Measurements from ENCODE around the gene FNBP1.
A peak's percentile ranks its signal among the peaks of the same experiment; 100 is the strongest.
"Not testable (repeated sequence)": the region's sequence is repeated elsewhere in the genome, so short reads cannot be mapped to it uniquely, and the experiment has no call there.

FNBP1 gene

DNA sequence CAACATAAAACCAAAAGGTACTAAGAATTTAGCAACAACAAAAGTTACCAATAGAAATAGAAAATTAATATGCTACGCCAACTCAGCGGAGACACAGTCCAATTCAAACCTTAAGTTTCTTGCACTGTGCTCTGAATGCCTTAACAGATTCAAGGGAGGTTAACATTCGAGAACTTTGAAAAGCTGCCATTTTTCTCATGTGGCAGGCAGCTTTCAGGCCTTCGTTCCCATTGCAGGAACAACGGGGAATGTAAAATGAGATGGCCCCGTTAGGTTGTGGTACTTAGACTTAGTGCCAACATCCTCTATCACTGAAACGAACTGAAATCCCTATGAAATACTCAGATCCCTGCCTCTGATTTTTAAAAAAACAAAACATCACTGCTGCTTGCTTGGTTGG is 22.4 kb downstream of the FNBP1 start:
- DNase-seq, result no peak

GRCh38 chr9:130018265-130018664 is 24.7 kb downstream of the FNBP1 start:
- DNase-seq, result no peak

- not testable (repeated sequence) for DNase-seq
Observed at GRCh38 chr9:130017510-130017909, 25.5 kb downstream of the FNBP1 start.

DNA sequence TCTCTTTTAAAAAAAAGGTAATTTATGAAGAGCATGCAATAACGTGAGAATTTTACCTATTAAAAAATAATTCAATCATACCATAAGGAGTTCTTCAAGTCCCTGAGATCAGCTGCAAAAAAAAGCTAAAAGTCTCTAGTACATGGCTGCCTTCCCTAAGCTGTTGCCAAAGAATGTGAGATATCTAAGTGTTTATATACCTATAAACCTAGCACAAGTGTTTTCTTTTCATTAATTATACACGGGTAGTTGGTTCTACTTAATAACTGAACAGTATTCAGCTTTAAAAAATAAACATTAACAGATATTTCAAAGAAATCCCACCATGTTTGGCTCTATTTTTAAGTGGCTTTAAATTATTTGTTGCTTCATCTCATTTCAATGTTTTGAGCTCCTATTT is 25.9 kb downstream of the FNBP1 start:
- DNase-seq, result no peak

DNA sequence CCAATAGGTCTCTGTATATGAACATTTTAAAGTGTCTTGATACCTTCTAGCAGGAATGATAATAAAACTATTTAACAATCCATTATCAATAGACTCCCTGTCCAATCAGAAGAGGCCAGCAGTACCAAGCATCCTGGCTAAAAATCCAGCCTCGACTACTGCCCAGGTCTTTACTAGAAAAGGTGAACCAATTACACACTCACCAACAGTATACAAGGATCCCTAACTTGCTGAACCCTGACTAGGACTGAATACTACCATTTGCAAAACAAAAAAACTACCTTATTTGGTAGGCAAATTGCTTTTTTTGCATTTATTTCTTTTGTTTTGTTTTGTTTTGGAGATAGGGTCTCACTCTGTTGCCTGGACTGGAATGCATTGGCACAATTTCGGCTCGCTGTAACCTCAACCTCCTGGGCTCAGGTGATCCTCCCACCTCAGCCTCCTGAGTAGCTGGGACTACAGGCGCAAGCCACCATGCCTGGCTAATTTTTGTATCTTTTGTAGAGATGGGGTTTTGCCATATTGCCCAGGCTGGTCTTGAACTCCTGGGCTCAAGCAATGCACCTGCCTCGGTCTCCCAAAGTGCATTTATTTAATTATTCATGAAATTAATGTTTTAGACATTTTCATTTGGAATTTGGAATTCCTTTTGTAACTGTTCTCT is 27.5 kb downstream of the FNBP1 start:
- DNase-seq, result no peak

- DNase-seq, result no peak
Observed at GRCh38 chr9:130013326-130013725, 29.7 kb downstream of the FNBP1 start.

DNA sequence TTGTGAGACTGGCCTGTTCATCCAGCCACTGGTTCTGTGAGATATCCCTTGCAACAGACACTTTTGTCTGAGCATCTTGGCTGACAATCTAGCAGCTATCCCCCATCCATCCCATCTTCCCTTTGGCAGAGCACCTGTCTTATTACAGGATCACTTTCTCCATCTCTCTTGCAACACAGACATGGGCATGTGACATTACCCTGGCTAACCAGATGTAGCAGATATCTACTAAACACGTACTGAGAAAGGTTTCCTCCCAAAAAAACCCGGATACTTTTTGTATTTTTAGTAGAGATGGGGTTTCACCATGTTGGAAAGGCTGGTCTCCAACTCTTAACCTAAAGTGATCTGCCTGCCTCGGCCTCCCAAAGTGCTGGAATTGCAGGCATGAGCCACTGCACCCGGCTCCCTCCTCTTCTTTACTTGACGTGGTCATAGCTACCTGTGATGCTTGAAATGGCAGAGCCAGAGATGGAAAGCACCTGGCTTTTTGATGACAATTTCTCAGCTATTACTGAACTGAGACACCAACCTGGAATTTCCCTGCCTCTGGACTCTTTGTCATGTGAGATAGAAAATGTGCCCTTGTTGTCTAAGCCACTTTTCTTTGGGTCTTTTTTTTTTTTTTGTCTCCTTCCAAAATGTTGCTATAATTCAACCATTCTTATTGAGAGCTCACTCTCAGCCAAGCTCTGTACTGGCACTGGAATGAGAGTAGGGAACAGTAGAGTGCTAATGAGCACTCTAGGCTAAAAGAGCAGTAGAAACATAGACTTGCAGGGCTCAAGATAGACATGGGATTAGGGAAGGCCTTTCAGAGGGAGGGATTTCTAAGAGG is 32.6 kb downstream of the FNBP1 start:
- DNase-seq, result peak; percentile 63

DNA sequence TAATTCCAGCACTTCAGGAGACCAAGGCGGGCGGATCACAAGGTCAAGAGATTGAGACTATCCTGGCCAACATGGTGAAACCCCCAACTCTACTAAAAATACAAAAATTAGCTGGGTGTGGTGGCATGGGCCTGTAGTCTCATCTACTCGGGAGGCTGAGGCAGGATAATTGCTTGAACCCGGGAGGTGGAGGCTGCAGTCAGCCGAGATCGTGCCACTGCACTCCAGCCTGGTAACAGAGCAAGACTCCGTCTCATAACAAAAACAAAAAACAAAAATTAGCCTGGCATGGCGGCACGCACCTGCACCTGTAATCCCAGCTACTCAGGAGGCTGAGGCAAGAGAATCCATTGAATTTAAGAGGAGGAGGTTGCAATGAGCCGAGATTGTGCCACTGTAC is 33.4 kb downstream of the FNBP1 start:
- DNase-seq, result not testable (repeated sequence)

DNA sequence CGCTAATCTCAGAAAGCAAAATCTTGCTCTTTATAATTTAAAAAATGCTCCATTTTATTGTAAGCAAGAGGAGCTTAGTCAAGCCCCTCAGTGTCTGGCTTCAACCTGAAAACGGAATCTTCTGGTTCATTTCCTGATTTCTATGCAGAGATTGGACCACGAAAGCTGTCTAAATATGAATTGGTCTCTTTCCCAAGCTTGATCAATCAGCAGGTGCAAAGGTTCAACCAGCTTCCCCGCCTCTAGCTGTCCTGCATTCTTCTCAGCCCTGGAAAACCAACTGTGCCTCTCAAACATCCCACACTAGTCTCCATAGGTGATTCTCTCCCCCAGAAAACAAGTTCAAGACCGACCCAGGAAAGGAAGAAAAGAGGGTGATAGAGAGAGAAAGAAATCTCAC is 34.5 kb downstream of the FNBP1 start:
- no peak for DNase-seq

DNA sequence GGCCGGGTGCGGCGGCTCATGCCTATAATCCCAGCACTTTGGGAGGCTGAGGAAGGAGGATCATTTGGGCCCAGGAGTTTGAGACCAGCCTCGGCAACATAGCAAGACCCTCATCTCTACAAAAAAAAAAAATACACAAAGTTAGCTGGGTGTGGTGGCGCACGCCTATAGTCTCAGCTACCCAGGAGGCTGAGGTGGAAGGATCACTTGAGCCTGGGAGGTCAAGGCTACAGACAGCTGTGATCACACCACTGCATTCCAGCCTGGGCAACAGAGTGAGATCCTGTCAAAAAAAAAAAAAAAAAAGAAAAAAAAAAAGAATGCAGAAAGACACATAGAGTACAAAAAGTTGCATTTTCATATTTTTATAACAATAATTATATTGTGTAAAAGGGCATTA is 36.0 kb downstream of the FNBP1 start:
- DNase-seq, result not testable (repeated sequence)

DNA sequence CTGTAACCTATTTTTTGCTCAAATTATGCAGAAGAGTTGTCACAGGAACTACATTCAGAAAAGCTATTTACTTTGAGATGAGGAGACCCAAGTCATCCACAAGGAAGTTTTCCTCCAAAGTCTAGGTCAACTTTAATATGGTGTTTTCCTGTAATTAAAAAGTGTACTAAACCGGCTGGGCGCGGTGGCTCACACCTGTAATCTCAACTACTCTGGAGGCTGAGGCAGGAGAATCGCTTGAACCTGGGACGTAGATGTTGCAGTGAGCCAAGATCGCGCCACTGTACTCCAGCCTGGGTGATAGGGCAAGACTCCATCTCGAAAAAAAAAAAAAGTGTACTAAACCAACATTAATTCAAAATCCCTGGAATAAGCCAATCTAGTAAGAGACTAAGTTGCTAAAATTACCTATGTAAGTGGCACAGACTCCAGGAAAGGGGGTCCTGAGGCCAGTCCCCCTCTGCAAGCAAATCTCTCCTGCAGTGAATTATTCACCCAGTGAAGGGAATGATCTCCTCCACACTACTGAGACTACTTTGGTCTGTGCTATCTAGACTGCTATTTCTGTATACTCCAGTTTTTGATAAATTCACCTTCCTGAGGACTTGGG is 38.9 kb downstream of the FNBP1 start:
- DNase-seq, result no peak

DNA sequence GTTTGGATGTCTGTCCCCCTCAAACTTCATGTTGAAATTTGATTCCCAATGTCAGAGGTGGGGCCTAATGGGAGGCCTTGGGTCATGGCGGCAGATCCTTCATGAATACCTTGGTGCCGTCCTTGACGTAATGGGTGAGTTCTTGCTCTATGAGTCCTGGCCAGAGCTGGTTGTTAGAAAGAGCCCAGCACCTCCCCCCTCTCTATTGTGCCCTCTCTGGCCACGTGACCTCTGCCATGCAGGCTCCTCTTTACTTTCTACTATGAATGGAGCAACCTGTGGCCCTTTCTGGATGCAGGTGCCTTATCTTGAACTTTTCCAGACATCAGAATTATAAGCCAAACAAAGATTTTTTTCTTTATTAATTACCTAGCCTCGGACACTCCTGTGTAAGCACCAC is 40.7 kb downstream of the FNBP1 start:
- DNase-seq, result no peak

DNA sequence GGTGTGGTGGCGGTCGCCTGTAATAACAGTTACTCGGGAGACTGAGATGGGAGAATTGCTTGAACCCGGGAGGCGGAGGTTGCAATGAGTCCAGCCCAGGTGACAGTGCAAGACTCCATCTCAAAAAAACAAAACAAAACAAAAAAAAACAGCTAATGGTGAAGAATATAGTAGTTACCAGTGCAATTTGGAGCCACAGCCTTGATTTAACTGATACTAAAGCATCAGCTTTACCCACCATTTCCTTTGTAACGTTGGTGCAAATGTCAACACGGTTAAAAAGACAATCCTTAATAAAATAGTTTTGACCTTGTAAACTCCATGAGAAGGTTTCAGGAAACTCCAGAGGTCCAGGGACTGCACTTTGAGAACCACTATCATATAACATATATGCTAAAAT is 41.8 kb downstream of the FNBP1 start:
- no peak for DNase-seq

- DNase-seq, result no peak
Observed at GRCh38 chr9:129999141-129999510, 43.9 kb downstream of the FNBP1 start.

DNA sequence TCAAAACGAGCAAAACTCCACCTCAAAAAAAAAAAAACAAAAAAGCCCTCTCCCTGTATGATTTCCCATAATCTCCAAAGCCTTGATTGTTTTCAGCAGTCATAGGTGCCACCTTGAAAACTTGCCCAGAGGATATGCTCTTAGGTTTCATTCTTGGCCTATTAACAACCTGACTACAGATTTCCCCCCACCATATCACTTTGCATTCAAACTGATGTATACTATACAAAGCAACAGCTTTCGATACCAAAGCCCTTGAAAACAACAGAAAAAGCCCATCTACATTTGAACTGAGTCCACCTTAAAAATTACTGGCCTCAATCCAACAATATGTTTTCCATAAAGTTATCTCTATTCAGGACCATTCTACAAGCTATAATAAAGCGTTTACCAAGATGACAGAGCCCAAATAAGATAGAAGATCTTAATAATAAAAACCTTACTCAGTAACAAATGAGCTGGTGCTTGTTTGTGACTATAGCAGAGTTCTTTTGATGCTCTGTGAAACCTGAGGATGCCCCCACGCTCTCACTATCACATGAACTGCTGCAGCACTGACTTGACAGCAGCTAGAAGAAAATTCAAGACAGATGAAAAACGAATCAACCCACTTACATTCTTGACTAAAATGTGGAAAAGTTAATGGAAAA is 44.4 kb downstream of the FNBP1 start:
- DNase-seq, result no peak

GRCh38 chr9:129997706-129998105 is 45.3 kb downstream of the FNBP1 start:
- DNase-seq, result not testable (repeated sequence)

- no peak for DNase-seq
Observed at GRCh38 chr9:129996161-129996830, 46.7 kb downstream of the FNBP1 start.

DNA sequence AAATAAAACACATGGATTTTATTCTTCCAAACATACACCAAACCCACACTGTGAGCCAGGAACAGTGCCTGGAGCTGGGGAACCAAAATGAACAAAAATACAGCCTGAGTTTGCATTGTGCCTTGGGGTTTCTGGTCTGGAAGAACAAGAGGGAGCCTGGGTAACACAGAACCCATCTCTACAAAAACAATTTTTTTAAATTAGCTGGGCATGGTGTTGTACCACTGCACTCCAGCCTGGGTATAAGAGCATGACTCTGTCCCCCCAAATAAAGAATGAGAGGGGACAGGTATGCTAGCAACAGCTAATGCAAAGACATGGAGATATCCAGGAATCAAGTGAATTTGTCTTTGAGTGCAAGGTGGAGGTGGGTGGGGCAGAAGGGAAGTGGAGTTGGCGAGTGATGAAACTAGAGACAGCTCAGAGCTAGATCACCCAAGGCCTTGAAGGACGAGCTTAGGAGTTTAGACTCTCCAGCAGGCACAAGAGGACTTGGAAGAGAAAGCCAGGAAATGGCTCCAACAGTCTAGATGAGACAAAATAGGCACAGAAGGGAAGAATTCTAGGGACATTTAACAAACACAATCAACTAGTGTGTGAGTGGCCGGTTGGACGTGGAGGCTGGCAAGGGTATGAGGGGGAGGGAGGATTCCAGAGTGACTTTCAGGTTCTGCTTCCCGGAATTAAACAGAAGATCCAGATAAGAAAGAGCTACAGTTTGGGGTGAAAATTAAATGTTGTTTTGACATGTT is 47.4 kb downstream of the FNBP1 start:
- no peak for DNase-seq

GRCh38 chr9:129994882-129995281 is 48.1 kb downstream of the FNBP1 start:
- DNase-seq, result no peak

DNA sequence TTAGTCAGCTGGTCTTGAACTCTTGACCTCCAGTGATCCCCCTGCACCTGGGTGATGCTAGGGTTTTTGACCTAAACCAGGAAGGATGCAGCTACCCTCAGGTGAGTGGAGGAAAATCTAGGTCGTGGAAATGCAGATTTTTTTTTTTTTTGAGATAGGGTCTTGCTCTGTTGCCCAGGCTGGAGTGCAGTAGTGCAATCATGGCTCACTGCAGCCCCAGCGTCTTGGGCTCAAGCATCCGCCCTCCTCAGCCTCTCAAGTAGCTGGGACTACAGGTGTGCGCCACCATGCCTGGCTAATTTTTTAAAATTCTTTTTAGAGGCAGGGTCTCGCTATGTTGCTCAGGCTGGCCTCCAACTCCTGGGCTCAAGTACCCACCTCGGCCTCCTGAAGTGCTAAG is 51.9 kb downstream of the FNBP1 start:
- DNase-seq, result not testable (repeated sequence)

- peak; percentile 46 for DNase-seq
Observed at GRCh38 chr9:129990269-129991010, 52.5 kb downstream of the FNBP1 start.

GRCh38 chr9:129989740-129990139 is 53.2 kb downstream of the FNBP1 start:
- DNase-seq, result no peak

Data from CD4-positive, alpha-beta T cell treated with Interferon gamma for 1 hour (primary cell).